Measurements from ENCODE around the gene TBX2. TPM values are rescaled to one million over a fixed set of nuclear protein-coding genes. Genes with fewer than 3 reads are reported as not detected.
"Not testable (repeated sequence)": the region's sequence is repeated elsewhere in the genome, so short reads cannot be mapped to it uniquely, and the experiment has no call there.

Gene TBX2
- total and polyA plus RNA-seq, 2 of the 13 experiments (the other 11 are each of a cell fraction or from before 2014, with no cell fraction given) = 2.8 to 15.3 TPM

- TF ChIP-seq TEF (CRISPR knock-in tag; IDR thresholded peaks at IDR 0.05) (peak; percentile 63; the same call in 1 of the 2 replicates), ZNF530 (CRISPR knock-in tag; IDR thresholded peaks at IDR 0.05; ENCODE audit: low read depth) (no peak), KAT8 (CRISPR knock-in tag; IDR thresholded peaks at IDR 0.05) (peak; percentile 49; the same call in 1 of the 2 replicates), ZFYVE20 (CRISPR knock-in tag; IDR thresholded peaks at IDR 0.05; ENCODE audit: borderline replicate concordance, low read depth) (no peak), PCBP1 (IDR thresholded peaks at IDR 0.05; ENCODE audit: borderline replicate concordance, low read depth, low read length) (no peak), FOXM1 (CRISPR knock-in tag; IDR thresholded peaks at IDR 0.05) (no peak), TCF7L2 (IDR thresholded peaks at IDR 0.05; ENCODE audit: low read depth, low read length) (no peak), RAD21 (CRISPR knock-in tag; IDR thresholded peaks at IDR 0.05) (no peak), NFATC3 (CRISPR knock-in tag; IDR thresholded peaks at IDR 0.05) (no peak), ZIK1 (CRISPR knock-in tag; IDR thresholded peaks at IDR 0.05; ENCODE audit: borderline replicate concordance, low read depth) (no peak), ZNF317 (CRISPR knock-in tag; IDR thresholded peaks at IDR 0.05) (no peak), CEBPG (CRISPR knock-in tag; IDR thresholded peaks at IDR 0.05) (peak; percentile 78), SETDB1 (CRISPR knock-in tag; IDR thresholded peaks at IDR 0.05; ENCODE audit: borderline replicate concordance) (no peak), MATR3 (CRISPR knock-in tag; IDR thresholded peaks at IDR 0.05) (no peak), ZFP82 (CRISPR knock-in tag; IDR thresholded peaks at IDR 0.05; ENCODE audit: borderline replicate concordance) (no peak), YEATS4 (CRISPR knock-in tag; IDR thresholded peaks at IDR 0.05; ENCODE audit: borderline replicate concordance) (no peak), SP1 (IDR thresholded peaks at IDR 0.05) (no peak), SP1 (CRISPR knock-in tag; IDR thresholded peaks at IDR 0.05) (no peak), SMARCC2 (IDR thresholded peaks at IDR 0.05) (no peak), ZNF558 (CRISPR knock-in tag; IDR thresholded peaks at IDR 0.05; ENCODE audit: borderline replicate concordance) (no peak), SIX1 (CRISPR knock-in tag; IDR thresholded peaks at IDR 0.05; ENCODE audit: borderline replicate concordance) (no peak), TGIF2 (CRISPR knock-in tag; IDR thresholded peaks at IDR 0.05) (no peak)
These were observed 29.6 kb downstream of the TBX2 start (continued) for GRCh38 chr17:61429274-61429673.

GRCh38 chr17:61429831-61430230 is 30.2 kb downstream of the TBX2 start:
- not testable (repeated sequence) for H3K9me3 ChIP-seq (ENCODE audit: low read length)
- in situ Hi-C loops (cut with HindIII; ENCODE audit: extremely low pct_ligation_motif_present, low pct_unique_long_range_greater_than_20kb) = loop anchor here (10.0 kb wide), 1 partner anchor 125 kb away; no protein-coding TSS in a partner anchor

More at GRCh38 chr17:61429831-61430230, 30.2 kb downstream of the TBX2 start:
- H3K4me2 ChIP-seq (ENCODE audit: low read depth, low read length); POLR2A ChIA-PET; H3K27ac ChIP-seq (ENCODE audit: extremely low read length, insufficient read depth, low read length); H3K9ac ChIP-seq (ENCODE audit: insufficient read depth, low read depth, low read length); H3K36me3 ChIP-seq (replicated peaks in 1 of 2; ENCODE audit: control insufficient read depth in 1 of 2, insufficient read depth in 2 of 2, low read length in 2 of 2); BruUV-seq (replicated peaks); DNase-seq (ENCODE audit: low spot score); FAIRE-seq; H2AFZ ChIP-seq (ENCODE audit: low read length); H3K4me3 ChIP-seq (replicated peaks in 1 of 3; ENCODE audit: insufficient read depth in 1 of 3, low read depth in 2 of 3, low read length in 3 of 3); H4K20me1 ChIP-seq (ENCODE audit: insufficient read depth, low read length); H3K79me2 ChIP-seq (ENCODE audit: insufficient read depth, low read length); CTCF ChIA-PET (ENCODE audit: low intra/inter-chr PET ratio, low total read pairs); intact Hi-C loops (cut with micrococcal nuclease; ENCODE audit: unreplicated experiment); ATAC-seq; H3K27me3 ChIP-seq (ENCODE audit: control insufficient read depth in 1 of 2, insufficient read depth in 2 of 2, low read length in 2 of 2): not testable (repeated sequence)
- 93% methylated on average over 6 of the region's 6 CpGs for WGBS (ENCODE audit: low lambda C conversion rate)
- H3K4me1 ChIP-seq (ENCODE audit: insufficient read depth, low read length) = peaks cover 53% of the 10 kb centered on the region
